Measurements from ENCODE around the gene CYLD.

DNA sequence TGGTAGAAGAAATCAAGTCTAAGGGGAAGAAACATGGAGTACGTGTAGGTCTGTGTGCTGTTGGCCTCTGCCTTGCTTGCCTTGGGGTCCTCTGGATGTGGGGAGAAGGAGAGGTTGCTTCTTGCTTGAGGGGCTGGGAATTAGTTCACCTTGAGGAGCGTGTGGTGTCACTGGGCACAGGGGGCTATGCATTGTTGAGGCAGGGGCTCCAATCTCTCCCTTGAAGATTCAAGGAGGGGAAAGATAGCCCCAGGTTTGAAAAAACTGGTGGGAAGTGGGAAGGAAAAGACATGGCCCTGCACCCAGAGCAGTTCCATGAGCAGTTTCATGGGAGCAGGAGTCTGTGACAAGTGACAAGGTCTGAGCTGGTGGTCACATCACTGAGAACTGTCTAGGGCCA lies 103.4 kb downstream of the CYLD start:
- TF ChIP-seq, protein P1, sequence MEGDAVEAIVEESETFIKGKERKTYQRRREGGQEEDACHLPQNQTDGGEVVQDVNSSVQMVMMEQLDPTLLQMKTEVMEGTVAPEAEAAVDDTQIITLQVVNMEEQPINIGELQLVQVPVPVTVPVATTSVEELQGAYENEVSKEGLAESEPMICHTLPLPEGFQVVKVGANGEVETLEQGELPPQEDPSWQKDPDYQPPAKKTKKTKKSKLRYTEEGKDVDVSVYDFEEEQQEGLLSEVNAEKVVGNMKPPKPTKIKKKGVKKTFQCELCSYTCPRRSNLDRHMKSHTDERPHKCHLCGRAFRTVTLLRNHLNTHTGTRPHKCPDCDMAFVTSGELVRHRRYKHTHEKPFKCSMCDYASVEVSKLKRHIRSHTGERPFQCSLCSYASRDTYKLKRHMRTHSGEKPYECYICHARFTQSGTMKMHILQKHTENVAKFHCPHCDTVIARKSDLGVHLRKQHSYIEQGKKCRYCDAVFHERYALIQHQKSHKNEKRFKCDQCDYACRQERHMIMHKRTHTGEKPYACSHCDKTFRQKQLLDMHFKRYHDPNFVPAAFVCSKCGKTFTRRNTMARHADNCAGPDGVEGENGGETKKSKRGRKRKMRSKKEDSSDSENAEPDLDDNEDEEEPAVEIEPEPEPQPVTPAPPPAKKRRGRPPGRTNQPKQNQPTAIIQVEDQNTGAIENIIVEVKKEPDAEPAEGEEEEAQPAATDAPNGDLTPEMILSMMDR (IDR thresholded peaks at IDR 0.05; ENCODE audit: insufficient read depth, low read length), result no peak
- TF ChIP-seq, protein P2, sequence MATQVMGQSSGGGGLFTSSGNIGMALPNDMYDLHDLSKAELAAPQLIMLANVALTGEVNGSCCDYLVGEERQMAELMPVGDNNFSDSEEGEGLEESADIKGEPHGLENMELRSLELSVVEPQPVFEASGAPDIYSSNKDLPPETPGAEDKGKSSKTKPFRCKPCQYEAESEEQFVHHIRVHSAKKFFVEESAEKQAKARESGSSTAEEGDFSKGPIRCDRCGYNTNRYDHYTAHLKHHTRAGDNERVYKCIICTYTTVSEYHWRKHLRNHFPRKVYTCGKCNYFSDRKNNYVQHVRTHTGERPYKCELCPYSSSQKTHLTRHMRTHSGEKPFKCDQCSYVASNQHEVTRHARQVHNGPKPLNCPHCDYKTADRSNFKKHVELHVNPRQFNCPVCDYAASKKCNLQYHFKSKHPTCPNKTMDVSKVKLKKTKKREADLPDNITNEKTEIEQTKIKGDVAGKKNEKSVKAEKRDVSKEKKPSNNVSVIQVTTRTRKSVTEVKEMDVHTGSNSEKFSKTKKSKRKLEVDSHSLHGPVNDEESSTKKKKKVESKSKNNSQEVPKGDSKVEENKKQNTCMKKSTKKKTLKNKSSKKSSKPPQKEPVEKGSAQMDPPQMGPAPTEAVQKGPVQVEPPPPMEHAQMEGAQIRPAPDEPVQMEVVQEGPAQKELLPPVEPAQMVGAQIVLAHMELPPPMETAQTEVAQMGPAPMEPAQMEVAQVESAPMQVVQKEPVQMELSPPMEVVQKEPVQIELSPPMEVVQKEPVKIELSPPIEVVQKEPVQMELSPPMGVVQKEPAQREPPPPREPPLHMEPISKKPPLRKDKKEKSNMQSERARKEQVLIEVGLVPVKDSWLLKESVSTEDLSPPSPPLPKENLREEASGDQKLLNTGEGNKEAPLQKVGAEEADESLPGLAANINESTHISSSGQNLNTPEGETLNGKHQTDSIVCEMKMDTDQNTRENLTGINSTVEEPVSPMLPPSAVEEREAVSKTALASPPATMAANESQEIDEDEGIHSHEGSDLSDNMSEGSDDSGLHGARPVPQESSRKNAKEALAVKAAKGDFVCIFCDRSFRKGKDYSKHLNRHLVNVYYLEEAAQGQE (IDR thresholded peaks at IDR 0.05; ENCODE audit: insufficient replicate concordance, low read depth), result no peak
